Keratinocyte (primary cell): Measurements from ENCODE around the gene PRKAG1. TPM values are rescaled to one million over a fixed set of nuclear protein-coding genes. Genes with fewer than 3 reads are reported as not detected.
A peak's percentile ranks its signal among the peaks of the same experiment; 100 is the strongest.

Source experiments
- DNase-seq: peaks from one replicate; pipeline ENCODE4 v3.0.0-alpha.2; 2011; ENCODE audit warnings: low read depth, missing footprints, low spot score
- FAIRE-seq: peaks from 2 replicates; lab custom pipeline; 2011; peaks lifted over from hg19 to GRCh38; lab: Jason Lieb, UNC
- H2AFZ ChIP-seq: 2 replicates; pipeline ENCODE4 v1.6.0; 2012; ENCODE audit warnings: low read length, control low read depth, inconsistent platforms; ENCODE audit not compliant: control insufficient read depth
- H3K27ac ChIP-seq: 2 replicates; pipeline ENCODE4 v1.5.1; 2011; ENCODE audit warnings: low read length; ENCODE audit not compliant: control insufficient read depth, insufficient read depth
- H3K27me3 ChIP-seq: 3 replicates; pipeline ENCODE4 v1.6.0; 2011; ENCODE audit warnings: low read length; ENCODE audit not compliant: control insufficient read depth, insufficient read depth; ENCODE audit errors: extremely low read depth
- H3K36me3 ChIP-seq, 2 experiments: 2 replicates in 1 of 2; 3 replicates in 1 of 2; pipeline ENCODE4 v1.5.1; 2011; ENCODE audit warnings: low read length in 2 of 2, mild to moderate bottlenecking in 1 of 2; ENCODE audit not compliant: control insufficient read depth in 2 of 2, insufficient read depth in 2 of 2; ENCODE audit errors: extremely low read depth in 1 of 2
- H3K4me1 ChIP-seq: 3 replicates; pipeline ENCODE4 v1.5.1; 2011; ENCODE audit warnings: low read length; ENCODE audit not compliant: control insufficient read depth, insufficient read depth; ENCODE audit errors: extremely low read depth
- H3K4me2 ChIP-seq: 3 replicates; pipeline ENCODE4 v1.6.0; 2011; ENCODE audit warnings: low read depth, low read length; ENCODE audit not compliant: control insufficient read depth, insufficient read depth; ENCODE audit errors: extremely low read depth
- H3K4me3 ChIP-seq, 3 experiments: fragments of 200-600 bp in 1 of 3; sonication (generic) in 1 of 3; 2 replicates in 2 of 3; 3 replicates in 1 of 3; pipeline ENCODE4 v1.5.1; 2011 to 2016; ENCODE audit warnings: low read length in 3 of 3, mild to moderate bottlenecking in 3 of 3, control low read depth in 2 of 3, inconsistent platforms in 1 of 3, low read depth in 1 of 3, mixed read lengths in 1 of 3, mixed run types in 1 of 3, moderate library complexity in 1 of 3; ENCODE audit not compliant: control insufficient read depth in 2 of 3, insufficient read depth in 2 of 3; ENCODE audit errors: extremely low read depth in 1 of 3
- H3K79me2 ChIP-seq: 2 replicates; pipeline ENCODE4 v1.6.0; 2012; ENCODE audit warnings: low read length; ENCODE audit not compliant: control insufficient read depth, insufficient read depth
- H3K9ac ChIP-seq: 3 replicates; pipeline ENCODE4 v1.6.0; 2011; ENCODE audit warnings: low read length; ENCODE audit not compliant: control insufficient read depth, insufficient read depth; ENCODE audit errors: extremely low read depth
- H3K9me1 ChIP-seq: 3 replicates; pipeline ENCODE4 v1.6.0; 2011; ENCODE audit warnings: low read length; ENCODE audit not compliant: control insufficient read depth, insufficient read depth; ENCODE audit errors: extremely low read depth
- H3K9me3 ChIP-seq: 2 replicates; pipeline ENCODE4 v1.5.1; 2012; ENCODE audit warnings: low read depth, low read length; ENCODE audit not compliant: control insufficient read depth
- H4K20me1 ChIP-seq: 3 replicates; pipeline ENCODE4 v1.6.0; 2011; ENCODE audit warnings: low read length; ENCODE audit not compliant: control insufficient read depth, insufficient read depth; ENCODE audit errors: extremely low read depth
- EZH2 ChIP-seq: IDR thresholded peaks from one replicate; pipeline ENCODE4 v1.6.1; 2012; ENCODE audit warnings: inconsistent platforms, mild to moderate bottlenecking, low read length, moderate library complexity
- dilution Hi-C: fragments of 300-500 bp; cut with MboI; formaldehyde crosslinking; loops from one replicate; pipeline ENCODE4 v1.7.0; 2020; ENCODE audit warnings: low sequenced_read_pairs; ENCODE audit not compliant: extremely low pct_ligation_motif_present
- polyA plus RNA-seq, 5 experiments: library from polyadenylated mRNA; depleted of rRNA in 3 of 5; stranded (reverse) in 3 of 5; stranded (forward) in 1 of 5; unstranded in 1 of 5; fragments of >200 nt; gene quantifications; 1 replicate in 1 of 5; 2 replicates in 3 of 5; 3 replicates in 1 of 5; pipeline versions ENCODE4 v1.2.1 to v1.2.3, GENCODE V29; 2011 to 2012; ENCODE audit warnings: missing spikeins in 2 of 5, low read depth in 1 of 5, low replicate concordance in 1 of 5
- TF ChIP-seq, protein P1 (sequence below), 3 experiments: IDR thresholded peaks in 1 of 3; conservative IDR thresholded peaks in 1 of 3; optimal IDR thresholded peaks in 1 of 3; 2 replicates in 2 of 3; 3 replicates in 1 of 3; pipeline versions ENCODE3 to v1.5.1; 2011; ENCODE audit warnings: low read length in 3 of 3, mild to moderate bottlenecking in 3 of 3, moderate library complexity in 2 of 3, control low read depth in 1 of 3, inconsistent platforms in 1 of 3; ENCODE audit not compliant: insufficient read depth in 2 of 3; ENCODE audit errors: extremely low read depth in 1 of 3

Gene PRKAG1
- polyA plus RNA-seq, 1 donor (not counting 4 experiments of a cell fraction or from before 2014, with no cell fraction given), result 125 TPM

DNA sequence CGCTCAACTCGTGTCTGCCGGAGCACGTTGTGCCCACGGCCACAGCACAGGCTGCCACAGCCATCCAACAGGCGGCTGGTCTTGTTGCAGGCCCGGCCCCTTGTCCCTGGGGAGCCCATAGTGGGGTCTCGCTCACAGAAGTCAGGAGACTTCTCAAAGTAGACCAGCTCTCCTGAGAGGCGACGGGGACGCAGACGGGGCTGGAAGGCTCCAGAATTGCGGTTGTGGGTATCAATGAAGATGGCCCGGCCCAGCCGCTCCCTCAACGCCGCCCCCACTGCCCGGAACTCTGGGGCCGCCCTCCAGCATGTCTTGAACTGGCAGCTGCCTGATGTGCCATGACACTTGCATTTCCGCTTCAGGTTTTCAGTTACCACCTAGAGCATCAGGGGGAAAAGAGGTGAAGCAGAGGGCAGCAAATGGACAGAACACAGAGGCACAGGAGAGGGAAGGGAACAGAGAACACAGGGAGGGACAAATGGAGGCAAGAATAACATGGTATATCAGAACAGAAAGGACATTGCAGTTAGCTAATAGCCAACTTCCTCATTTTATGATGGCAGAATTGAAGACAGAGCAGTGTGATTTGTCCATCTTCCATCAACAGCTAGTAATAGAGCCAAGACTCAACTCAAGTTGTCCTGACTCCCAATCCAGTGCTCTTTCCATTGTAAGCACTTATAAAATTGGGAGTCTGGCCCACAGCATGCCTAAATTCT is 52.2 kb downstream of the PRKAG1 start:
- Histone ChIP-seq H3K79me2 (no peaks in the 10 kb centered on the region), H2AFZ (no peak overlapping the region), H3K27ac (no peak overlapping the region), H3K9me1 (no peaks in the 10 kb centered on the region), H3K27me3 (peaks cover 18% of the 10 kb centered on the region), H3K4me2 (no peak overlapping the region), H3K36me3 (no peaks in the 10 kb centered on the region), H4K20me1 (no peaks in the 10 kb centered on the region), H3K4me3 (no peak overlapping the region), H3K9ac (no peak overlapping the region), H3K4me1 (peaks cover 20% of the 10 kb centered on the region), H3K9me3 (no peaks in the 10 kb centered on the region)
- TF ChIP-seq, protein P1, sequence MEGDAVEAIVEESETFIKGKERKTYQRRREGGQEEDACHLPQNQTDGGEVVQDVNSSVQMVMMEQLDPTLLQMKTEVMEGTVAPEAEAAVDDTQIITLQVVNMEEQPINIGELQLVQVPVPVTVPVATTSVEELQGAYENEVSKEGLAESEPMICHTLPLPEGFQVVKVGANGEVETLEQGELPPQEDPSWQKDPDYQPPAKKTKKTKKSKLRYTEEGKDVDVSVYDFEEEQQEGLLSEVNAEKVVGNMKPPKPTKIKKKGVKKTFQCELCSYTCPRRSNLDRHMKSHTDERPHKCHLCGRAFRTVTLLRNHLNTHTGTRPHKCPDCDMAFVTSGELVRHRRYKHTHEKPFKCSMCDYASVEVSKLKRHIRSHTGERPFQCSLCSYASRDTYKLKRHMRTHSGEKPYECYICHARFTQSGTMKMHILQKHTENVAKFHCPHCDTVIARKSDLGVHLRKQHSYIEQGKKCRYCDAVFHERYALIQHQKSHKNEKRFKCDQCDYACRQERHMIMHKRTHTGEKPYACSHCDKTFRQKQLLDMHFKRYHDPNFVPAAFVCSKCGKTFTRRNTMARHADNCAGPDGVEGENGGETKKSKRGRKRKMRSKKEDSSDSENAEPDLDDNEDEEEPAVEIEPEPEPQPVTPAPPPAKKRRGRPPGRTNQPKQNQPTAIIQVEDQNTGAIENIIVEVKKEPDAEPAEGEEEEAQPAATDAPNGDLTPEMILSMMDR (optimal IDR thresholded peaks at IDR 0.05 in 1 of 3, IDR thresholded peaks at IDR 0.05 in 1 of 3, conservative IDR thresholded peaks at IDR 0.05 in 1 of 3; ENCODE audit: extremely low read depth in 1 of 3, insufficient read depth in 2 of 3, low read length in 3 of 3), result no peak
- no peak for TF ChIP-seq EZH2
- dilution Hi-C loops, result no loop called here
- FAIRE-seq, result no peak
- DNase-seq, result no peak

DNA sequence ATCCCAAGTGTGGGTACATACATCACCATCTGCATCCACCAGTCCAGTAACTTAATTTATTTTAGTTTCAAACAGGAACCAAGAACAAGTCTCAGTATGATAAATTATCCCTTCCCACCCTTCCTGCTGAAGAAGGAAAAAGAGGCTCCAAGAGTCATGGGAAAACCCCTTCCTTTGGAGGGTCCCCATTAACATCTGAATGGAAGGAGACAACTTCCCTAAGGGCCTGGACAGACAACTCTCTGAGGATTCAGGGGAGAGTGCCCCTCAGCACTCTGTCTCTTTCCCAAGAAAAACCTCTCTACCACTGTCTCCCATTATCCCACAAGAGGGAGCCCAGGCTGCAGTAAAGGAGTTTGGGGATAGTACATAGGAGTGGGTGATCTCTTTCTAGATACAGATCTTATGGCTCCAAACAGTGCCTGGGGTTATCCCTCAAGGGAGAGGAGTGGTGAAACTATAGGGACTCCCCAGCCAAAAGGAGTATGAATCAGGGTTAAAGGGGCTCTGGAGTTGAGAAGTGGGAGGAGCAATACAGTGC is 53.2 kb downstream of the PRKAG1 start:
- TF ChIP-seq EZH2, result no peak
- TF ChIP-seq, protein P1 (optimal IDR thresholded peaks at IDR 0.05 in 1 of 3, IDR thresholded peaks at IDR 0.05 in 1 of 3, conservative IDR thresholded peaks at IDR 0.05 in 1 of 3; ENCODE audit: extremely low read depth in 1 of 3, insufficient read depth in 2 of 3, low read length in 3 of 3), result peak; percentile 30 to 44 (median 37)
- Histone ChIP-seq H4K20me1 (no peaks in the 10 kb centered on the region), H3K27ac (no peak overlapping the region), H3K4me3 (no peak overlapping the region), H2AFZ (no peak overlapping the region), H3K9me1 (no peaks in the 10 kb centered on the region), H3K4me1 (peaks cover 11% of the 10 kb centered on the region), H3K9me3 (no peaks in the 10 kb centered on the region), H3K9ac (no peak overlapping the region), H3K27me3 (peaks cover 8% of the 10 kb centered on the region), H3K36me3 (no peaks in the 10 kb centered on the region), H3K4me2 (no peak overlapping the region), H3K79me2 (no peaks in the 10 kb centered on the region)
- no peak for FAIRE-seq
- dilution Hi-C loops, result no loop called here
- no peak for DNase-seq
